Cardiac fibroblast (primary cell): ENCODE data around the gene CNBD2.
"Not testable (repeated sequence)": the region's sequence is repeated elsewhere in the genome, so short reads cannot be mapped to it uniquely, and the experiment has no call there.

Experiments used
- DNase-seq, 2 donors: peaks; one replicate each; pipeline versions ENCODE4 v3.0.0 to v3.0.0-alpha.2; 2010; ENCODE audit warnings: low read depth in 2 of 2
- H3K4me3 ChIP-seq, 2 donors: replicated peaks in 1 of 2; 1 replicate in 1 of 2; 2 replicates in 1 of 2; pipeline ENCODE4 v1.5.1; 2011; ENCODE audit warnings: low read depth in 2 of 2, low read length in 2 of 2, mild to moderate bottlenecking in 2 of 2, moderate library complexity in 1 of 2
- CTCF ChIP-seq: IDR thresholded peaks from one replicate; pipeline ENCODE4 v1.5.1; 2011; ENCODE audit warnings: low read depth, mild to moderate bottlenecking, low read length, inconsistent platforms

The CNBD2 gene

GRCh38 chr20:36035745-36036144, 67.4 kb downstream of the CNBD2 start:
- no peak overlapping the region for H3K4me3 ChIP-seq
- DNase-seq: no peak
- no peak for TF ChIP-seq CTCF

- DNase-seq: no peak
- no peak for TF ChIP-seq CTCF
- no peak overlapping the region for H3K4me3 ChIP-seq
Observed at GRCh38 chr20:36036688-36037087, 68.3 kb downstream of the CNBD2 start.

- no peak for TF ChIP-seq CTCF
- H3K4me3 ChIP-seq: no peak overlapping the region
- no peak for DNase-seq
Observed at GRCh38 chr20:36040571-36040970, 72.2 kb downstream of the CNBD2 start.

- TF ChIP-seq CTCF: no peak
- H3K4me3 ChIP-seq: no peak overlapping the region
- DNase-seq: no peak
Observed at GRCh38 chr20:36043441-36043840, 75.1 kb downstream of the CNBD2 start.

GRCh38 chr20:36043892-36044515, 75.6 kb downstream of the CNBD2 start:
- DNase-seq: no peak
- no peak overlapping the region for H3K4me3 ChIP-seq
- no peak for TF ChIP-seq CTCF

DNA sequence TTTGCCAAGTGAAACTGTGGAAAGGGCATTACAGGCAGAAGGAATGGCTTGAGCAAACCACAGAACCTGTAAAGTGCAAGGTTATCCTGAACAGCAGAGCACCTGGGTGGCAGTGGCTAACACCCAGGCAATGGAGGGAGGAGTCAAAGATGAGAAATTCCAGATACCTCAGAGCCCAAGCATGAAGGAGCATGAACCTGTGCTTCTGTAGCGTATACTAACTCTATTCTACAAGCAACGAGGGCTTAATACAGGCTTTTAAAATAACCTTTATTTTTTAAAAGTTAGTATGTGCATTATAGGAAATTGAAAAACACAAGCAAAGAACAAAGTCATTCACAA, 77.0 kb downstream of the CNBD2 start:
- DNase-seq: no peak

GRCh38 chr20:36046073-36046798, 77.8 kb downstream of the CNBD2 start:
- DNase-seq, H3K4me3 ChIP-seq: not testable (repeated sequence)

More for the DNA sequence above, 77.0 kb downstream of the CNBD2 start:
- no peak for TF ChIP-seq CTCF
- no peak overlapping the region for H3K4me3 ChIP-seq

DNA sequence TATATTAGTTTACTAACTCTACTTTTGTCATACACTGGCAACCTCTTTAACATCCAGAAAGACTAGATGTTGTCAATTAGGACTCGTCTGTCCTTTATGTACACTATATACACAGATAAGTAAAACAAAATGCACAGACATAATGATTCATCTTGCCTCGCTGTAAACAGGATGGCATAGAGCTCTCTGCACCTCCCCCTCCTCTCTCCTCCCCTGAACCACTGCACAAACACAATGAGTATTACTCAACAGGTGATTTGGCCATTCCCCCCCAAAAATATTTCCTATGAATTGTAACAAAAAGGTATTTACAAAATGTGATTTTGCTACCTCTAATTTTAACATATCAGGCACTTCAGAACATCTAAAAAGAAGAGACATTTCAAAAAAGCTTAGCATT, 81.0 kb downstream of the CNBD2 start:
- H3K4me3 ChIP-seq: peak overlapping the region; percentile 37 to 48

More for the DNA sequence above, 81.0 kb downstream of the CNBD2 start:
- DNase-seq: not testable (repeated sequence)
